ENCODE measurements around the gene HPS5. TPM values are rescaled to one million over a fixed set of nuclear protein-coding genes. Genes with fewer than 3 reads are reported as not detected.

Gene HPS5
- total RNA-seq, 4 donors from 2014 or later, result 17.6 to 49.9 (median 38.0) TPM

DNA sequence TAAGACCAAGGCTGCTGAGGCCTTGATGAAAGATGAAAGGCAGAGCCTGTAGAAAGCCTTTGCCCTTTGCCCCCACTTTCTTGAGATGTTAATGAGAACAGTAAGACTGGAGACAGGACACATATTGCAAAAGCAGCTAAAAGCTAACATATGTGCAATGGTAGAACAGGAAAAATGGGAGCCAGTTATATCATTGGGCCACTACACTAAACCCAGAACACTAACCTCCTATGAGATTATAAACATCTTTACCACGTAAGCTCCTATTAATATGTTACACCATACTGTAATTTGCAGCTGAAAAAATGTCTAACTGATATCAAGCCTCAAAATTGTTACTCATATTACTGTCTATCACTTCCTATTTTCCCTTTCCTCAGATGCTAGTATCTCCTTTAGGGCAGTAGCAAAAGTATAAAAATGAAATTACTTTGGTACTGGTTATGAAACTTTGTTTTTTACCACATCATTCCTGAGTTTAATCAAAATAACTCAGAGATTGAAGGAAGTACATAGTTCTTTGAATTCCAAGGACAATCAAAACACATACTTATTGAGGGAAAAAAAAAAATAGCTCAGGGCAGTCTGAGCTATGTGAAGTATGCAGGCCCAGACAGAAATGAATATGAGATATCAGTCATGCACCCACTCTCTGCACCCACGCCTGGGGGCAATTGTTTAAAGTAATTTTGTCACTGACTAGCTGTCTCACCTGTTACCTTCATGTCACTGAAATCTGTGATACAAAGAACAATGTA, 9.1 kb downstream of the HPS5 start:
- H3K27ac ChIP-seq, result peak overlapping the region in 2 of 4 donors; percentile 22 to 60
- H3K4me1 ChIP-seq, result peaks cover 0 to 12% (median 0%) of the 10 kb centered on the region in 4 donors
- DNase-seq, result peak in 1 of 3 donors; percentile 52

DNA sequence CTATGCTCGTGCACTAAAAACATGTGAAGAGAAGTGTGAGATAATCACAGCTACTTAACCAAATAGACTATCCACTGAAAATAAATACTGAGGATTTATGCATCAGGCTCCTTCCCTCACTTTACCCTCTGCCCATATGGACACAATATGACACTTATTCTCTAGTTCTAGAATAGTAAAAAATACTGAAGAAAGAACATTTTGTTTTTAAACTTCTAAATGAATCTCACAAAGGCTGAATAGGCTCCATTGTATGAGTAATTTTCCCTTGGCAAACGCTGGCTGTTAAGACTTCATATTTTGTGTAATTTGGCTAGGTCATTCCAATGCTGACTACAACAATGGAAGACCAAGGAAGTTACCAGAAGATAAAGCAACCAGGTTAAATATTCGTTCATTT, 9.9 kb downstream of the HPS5 start:
- Histone ChIP-seq H3K27ac (peak overlapping the region in 2 of 4 donors; percentile 60 to 63), H3K27me3 (no peaks in the 10 kb centered on the region), H3K9me3 (no peaks in the 10 kb centered on the region), H3K4me3 (no peak overlapping the region), H3K36me3 (peaks cover 0 to 32% (median 4%) of the 10 kb centered on the region in 3 donors), H3K4me1 (peaks cover 0 to 12% (median 0%) of the 10 kb centered on the region in 4 donors)
- TF ChIP-seq POLR2A (IDR thresholded peaks at IDR 0.05), result no peak
- TF ChIP-seq, protein P1, sequence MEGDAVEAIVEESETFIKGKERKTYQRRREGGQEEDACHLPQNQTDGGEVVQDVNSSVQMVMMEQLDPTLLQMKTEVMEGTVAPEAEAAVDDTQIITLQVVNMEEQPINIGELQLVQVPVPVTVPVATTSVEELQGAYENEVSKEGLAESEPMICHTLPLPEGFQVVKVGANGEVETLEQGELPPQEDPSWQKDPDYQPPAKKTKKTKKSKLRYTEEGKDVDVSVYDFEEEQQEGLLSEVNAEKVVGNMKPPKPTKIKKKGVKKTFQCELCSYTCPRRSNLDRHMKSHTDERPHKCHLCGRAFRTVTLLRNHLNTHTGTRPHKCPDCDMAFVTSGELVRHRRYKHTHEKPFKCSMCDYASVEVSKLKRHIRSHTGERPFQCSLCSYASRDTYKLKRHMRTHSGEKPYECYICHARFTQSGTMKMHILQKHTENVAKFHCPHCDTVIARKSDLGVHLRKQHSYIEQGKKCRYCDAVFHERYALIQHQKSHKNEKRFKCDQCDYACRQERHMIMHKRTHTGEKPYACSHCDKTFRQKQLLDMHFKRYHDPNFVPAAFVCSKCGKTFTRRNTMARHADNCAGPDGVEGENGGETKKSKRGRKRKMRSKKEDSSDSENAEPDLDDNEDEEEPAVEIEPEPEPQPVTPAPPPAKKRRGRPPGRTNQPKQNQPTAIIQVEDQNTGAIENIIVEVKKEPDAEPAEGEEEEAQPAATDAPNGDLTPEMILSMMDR (IDR thresholded peaks at IDR 0.05), result no peak
- DNase-seq, result no peak

More for the DNA sequence above, 9.1 kb downstream of the HPS5 start:
- Histone ChIP-seq H3K4me3 (no peak overlapping the region), H3K27me3 (no peaks in the 10 kb centered on the region), H3K9me3 (no peaks in the 10 kb centered on the region), H3K36me3 (peaks cover 0 to 28% (median 4%) of the 10 kb centered on the region in 3 donors)
- TF ChIP-seq POLR2A (IDR thresholded peaks at IDR 0.05), result no peak
- TF ChIP-seq, protein P1 (IDR thresholded peaks at IDR 0.05), result no peak

DNA sequence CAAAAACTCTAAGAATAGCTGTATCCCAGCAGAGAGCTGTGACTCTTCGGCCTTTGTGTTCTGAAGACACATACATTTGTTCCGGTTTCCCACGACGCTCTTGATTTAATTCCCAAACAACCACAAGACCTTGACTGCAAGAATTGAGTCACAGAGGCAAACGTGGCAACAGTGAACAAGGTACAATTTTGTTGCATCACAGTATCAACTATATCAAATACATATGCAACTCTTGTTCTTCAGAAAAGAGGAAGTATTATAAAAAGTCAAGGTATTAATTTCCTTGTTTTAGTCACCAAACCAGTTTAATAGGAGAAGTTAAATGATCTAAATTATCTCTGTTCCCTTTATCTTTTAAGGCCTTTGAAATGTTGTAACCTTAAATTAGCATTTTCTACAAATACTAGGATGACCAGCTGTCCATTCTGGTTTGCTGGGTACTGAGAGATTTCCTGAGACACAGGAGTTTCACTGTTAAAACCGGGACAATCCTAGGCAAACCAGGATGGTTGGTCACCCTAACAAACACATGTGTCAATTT, 11.1 kb downstream of the HPS5 start:
- peaks cover 0 to 43% (median 4%) of the 10 kb centered on the region in 3 donors for H3K36me3 ChIP-seq
- no peaks in the 10 kb centered on the region for H3K9me3 ChIP-seq
- peak in 1 of 3 donors; percentile 68 for DNase-seq
- peaks cover 0 to 12% (median 0%) of the 10 kb centered on the region in 4 donors for H3K4me1 ChIP-seq
- H3K27ac ChIP-seq, result peak overlapping the region in 3 of 4 donors; percentile 51 to 82 (median 63)
- peak; percentile 13 to 74 for TF ChIP-seq POLR2A (IDR thresholded peaks at IDR 0.05)
- TF ChIP-seq, protein P1 (IDR thresholded peaks at IDR 0.05), result no peak
- H3K4me3 ChIP-seq, result peak overlapping the region in 1 of 4 donors; percentile 19
- no peaks in the 10 kb centered on the region for H3K27me3 ChIP-seq

DNA sequence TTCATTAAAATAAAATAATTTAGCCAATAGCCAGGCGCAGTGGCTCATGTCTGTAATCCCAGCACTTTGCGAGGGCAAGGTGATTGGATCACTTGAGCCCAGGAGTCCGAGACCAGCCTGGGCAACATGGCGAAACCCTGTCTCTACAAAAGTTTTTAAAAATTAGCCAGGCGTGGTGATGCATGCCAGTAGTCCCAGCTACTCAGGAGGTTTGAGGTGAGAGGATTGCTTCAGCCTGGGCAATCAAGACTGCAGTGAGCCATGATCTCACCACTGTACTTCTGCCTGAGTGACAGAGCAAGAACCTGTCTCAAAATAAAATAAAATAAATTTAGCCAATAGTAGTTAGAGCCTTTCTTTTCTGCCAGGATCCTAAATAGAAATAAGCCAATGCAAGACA, 12.2 kb downstream of the HPS5 start:
- peak overlapping the region in 1 of 4 donors; percentile 19 for H3K4me3 ChIP-seq
- no peaks in the 10 kb centered on the region for H3K27me3 ChIP-seq
- no peak for DNase-seq
- TF ChIP-seq POLR2A (IDR thresholded peaks at IDR 0.05), result no peak
- TF ChIP-seq, protein P1 (IDR thresholded peaks at IDR 0.05), result no peak
- H3K27ac ChIP-seq, result peak overlapping the region in 1 of 4 donors; percentile 82
- no peaks in the 10 kb centered on the region for H3K9me3 ChIP-seq
- peaks cover 0 to 45% (median 4%) of the 10 kb centered on the region in 3 donors for H3K36me3 ChIP-seq
- H3K4me1 ChIP-seq, result peaks cover 0 to 18% (median 0%) of the 10 kb centered on the region in 4 donors

DNA sequence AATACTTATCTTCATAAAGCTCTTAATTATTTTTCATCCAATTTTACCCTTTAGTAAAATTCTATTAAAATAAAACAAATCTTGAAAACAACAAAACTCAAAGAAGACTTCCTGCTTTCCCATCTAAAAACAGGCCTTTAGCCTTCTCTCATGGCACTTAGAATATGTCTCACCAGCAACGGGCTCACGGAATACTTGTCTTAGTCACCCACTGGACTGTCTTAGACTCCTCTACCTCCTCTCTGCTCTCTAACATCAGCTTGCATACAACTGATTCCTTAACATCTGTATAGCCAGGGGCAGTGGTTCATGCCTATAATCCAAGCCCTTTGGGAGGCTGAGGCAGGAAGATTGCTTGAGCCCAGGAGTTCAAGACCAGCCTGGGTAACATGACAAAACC, 13.7 kb downstream of the HPS5 start:
- Histone ChIP-seq H3K27ac (no peak overlapping the region), H3K36me3 (peaks cover 0 to 49% (median 4%) of the 10 kb centered on the region in 3 donors), H3K27me3 (no peaks in the 10 kb centered on the region), H3K4me1 (peaks cover 0 to 15% (median 0%) of the 10 kb centered on the region in 4 donors), H3K9me3 (no peaks in the 10 kb centered on the region), H3K4me3 (no peak overlapping the region)
- DNase-seq, result no peak
- TF ChIP-seq, protein P1 (IDR thresholded peaks at IDR 0.05), result no peak
- no peak for TF ChIP-seq POLR2A (IDR thresholded peaks at IDR 0.05)
